K562 (cell line): ENCODE data around the gene BCO1. TPM values are rescaled to one million over a fixed set of nuclear protein-coding genes. Genes with fewer than 3 reads are reported as not detected.
"Not testable (repeated sequence)": the region's sequence is repeated elsewhere in the genome, so short reads cannot be mapped to it uniquely, and the experiment has no call there.

ENCODE experiments used
- ATAC-seq: fragments of 200-7000 bp; cut with Tn5 transposase; 3 replicates; pipeline ENCODE4 v1.9.1; 2020; ENCODE audit warnings: moderate library complexity
- BruUV-seq: library from RNA; stranded (reverse); fragments of 400-500 nt; replicated peaks from 2 replicates; lab custom pipeline; 2021; lab: Mats Ljungman, UMichigan
- CTCF ChIA-PET: fragments of 300-600 bp; formaldehyde crosslinking; extraction: SDS; loops from one replicate; lab custom pipeline; 2021; ENCODE audit warnings: low intra/inter-chr PET ratio; lab: Yijun Ruan, JAX
- POLR2A ChIA-PET: fragments of 300-600, 350-650 bp; sonication (Branson Sonifier 250); formaldehyde crosslinking; extraction: SDS; loops from one replicate; lab custom pipeline; 2021; ENCODE audit warnings: antibody characterized with exemption, inconsistent platforms; lab: Yijun Ruan, JAX
- DNase-seq, 4 experiments: peaks; one replicate each; pipeline versions ENCODE4 v3.0.0 to v3.0.0-alpha.2; 2011 to 2018; ENCODE audit warnings: low spot score in 3 of 4, mixed read lengths in 3 of 4; ENCODE audit errors: extremely low read depth in 1 of 4
- FAIRE-seq: peaks from 2 replicates; lab custom pipeline; 2011; peaks lifted over from hg19 to GRCh38; lab: Jason Lieb, UNC
- H2AFZ ChIP-seq: 2 replicates; pipeline ENCODE4 v1.6.0; 2011; ENCODE audit warnings: low read depth, low read length, control low read depth, inconsistent platforms
- H3K27ac ChIP-seq: fragments of 200-600 bp; 3 replicates; pipeline ENCODE4 v1.8.0; 2011; ENCODE audit warnings: low read depth, mild to moderate bottlenecking, control low read depth, inconsistent platforms, low read length, moderate library complexity, mixed read lengths; ENCODE audit errors: extremely low read depth
- H3K27me3 ChIP-seq, 2 experiments: fragments of 300-600 bp in 1 of 2; 2 replicates in 1 of 2; 3 replicates in 1 of 2; pipeline versions ENCODE4 v1.6.0 to v1.8.0; 2011; ENCODE audit warnings: inconsistent platforms in 2 of 2, low read length in 2 of 2, mild to moderate bottlenecking in 1 of 2, mixed read lengths in 1 of 2, moderate library complexity in 1 of 2; ENCODE audit not compliant: control insufficient read depth in 2 of 2, insufficient read depth in 2 of 2
- H3K36me3 ChIP-seq: fragments of 300-600 bp; 3 replicates; pipeline ENCODE4 v1.8.0; 2011; ENCODE audit warnings: mild to moderate bottlenecking, low read length, inconsistent platforms; ENCODE audit not compliant: control insufficient read depth, insufficient read depth
- H3K4me1 ChIP-seq, 2 experiments: fragments of 200-600 bp in 1 of 2; replicated peaks in 1 of 2; 2 replicates in 1 of 2; 3 replicates in 1 of 2; pipeline versions ENCODE4 v1.5.1 to v1.8.0; 2011; ENCODE audit warnings: inconsistent platforms in 2 of 2, low read length in 2 of 2, mild to moderate bottlenecking in 1 of 2, mixed read lengths in 1 of 2, moderate library complexity in 1 of 2; ENCODE audit not compliant: control insufficient read depth in 2 of 2, insufficient read depth in 2 of 2
- H3K4me2 ChIP-seq: 2 replicates; pipeline ENCODE4 v1.6.1; 2011; ENCODE audit warnings: low read length, control low read depth, inconsistent platforms, mixed read lengths; ENCODE audit not compliant: insufficient read depth
- H3K4me3 ChIP-seq: fragments of 200-600 bp; sonication (generic), shearing (Covaris generic); 2 replicates; pipeline ENCODE4 v1.5.1; 2016; ENCODE audit warnings: control low read depth, inconsistent platforms
- H3K79me2 ChIP-seq: fragments of 200-600 bp; 3 replicates; pipeline ENCODE4 v1.8.0; 2011; ENCODE audit warnings: low read length, inconsistent platforms; ENCODE audit not compliant: control insufficient read depth, insufficient read depth
- H3K9ac ChIP-seq, 2 experiments: 2 replicates each; pipeline versions ENCODE4 v1.6.0 to v1.6.1; 2011; ENCODE audit warnings: low read depth in 2 of 2, low read length in 2 of 2, control low read depth in 1 of 2, inconsistent platforms in 1 of 2, mild to moderate bottlenecking in 1 of 2, mixed read lengths in 1 of 2; ENCODE audit not compliant: insufficient read depth in 1 of 2
- H3K9me1 ChIP-seq: one replicate; pipeline ENCODE4 v1.6.0; 2011; ENCODE audit warnings: inconsistent platforms, mild to moderate bottlenecking, low read length, moderate library complexity; ENCODE audit not compliant: control insufficient read depth, insufficient read depth
- H3K9me3 ChIP-seq: replicated peaks from 2 replicates; pipeline ENCODE4 v1.5.1; 2011; ENCODE audit warnings: low read depth, low read length, inconsistent platforms; ENCODE audit not compliant: control insufficient read depth, insufficient read depth
- H4K20me1 ChIP-seq: replicated peaks from 2 replicates; pipeline ENCODE4 v1.6.1; 2011; ENCODE audit warnings: low read length, inconsistent platforms, mixed read lengths; ENCODE audit not compliant: control insufficient read depth, insufficient read depth
- ATF3 ChIP-seq, 2 experiments: fragments of 450-650 bp in 1 of 2; sonication (generic) in 1 of 2; formaldehyde crosslinking in 1 of 2; IDR thresholded peaks in 1 of 2; conservative IDR thresholded peaks in 1 of 2; 2 replicates each; pipeline versions ENCODE4 v1.6.1 to v1.8.1; 2016 to 2023; ENCODE audit warnings: mild to moderate bottlenecking in 2 of 2, moderate library complexity in 2 of 2, inconsistent platforms in 1 of 2, missing genetic modification reagents in 1 of 2
- ATF7 ChIP-seq: fragments of 450-650 bp; IDR thresholded peaks from 2 replicates; pipeline ENCODE4 v1.7.1; 2014; ENCODE audit warnings: mild to moderate bottlenecking, moderate library complexity
- CEBPB ChIP-seq: fragments of 450-650 bp; IDR thresholded peaks from 2 replicates; pipeline ENCODE4 v1.6.1; 2016; ENCODE audit warnings: missing genetic modification characterization, missing compliant biosample characterization
- CEBPG ChIP-seq, 3 experiments: fragments of 200-800 bp in 1 of 3; sonication (Bioruptor generic) in 1 of 3; sonication (generic) in 1 of 3; formaldehyde crosslinking in 1 of 3; IDR thresholded peaks in 2 of 3; conservative IDR thresholded peaks in 1 of 3; 2 replicates each; pipeline versions ENCODE4 v1.6.1 to v1.8.0; 2016 to 2022; ENCODE audit warnings: missing compliant biosample characterization in 2 of 3, missing genetic modification characterization in 2 of 3, mild to moderate bottlenecking in 1 of 3, missing genetic modification reagents in 1 of 3
- JUND ChIP-seq, 2 experiments: IDR thresholded peaks; 2 replicates in 1 of 2; 3 replicates in 1 of 2; pipeline ENCODE4 v1.6.1; 2011; ENCODE audit warnings: borderline replicate concordance in 2 of 2, low read depth in 2 of 2, low read length in 2 of 2, improper control_type of control experiment in 1 of 2, missing biosample characterization in 1 of 2, missing genetic modification characterization in 1 of 2, missing genetic modification reagents in 1 of 2
- ZNF384 ChIP-seq: IDR thresholded peaks from 2 replicates; pipeline ENCODE4 v1.6.1; 2012; ENCODE audit warnings: low read depth, low read length, improper control_type of control experiment
- WGBS: fragments of 100-300 bp; shearing (Covaris generic); methylation state at CpG from one replicate; pipeline ENCODE4 v1.1.6; 2016; ENCODE audit warnings: low coverage, mixed read lengths; ENCODE audit not compliant: insufficient coverage; ENCODE audit errors: missing lambda C conversion rate; 5-methylcytosine and 5-hydroxymethylcytosine counted together
- in situ Hi-C: fragments of 300-500 bp; cut with MboI; formaldehyde crosslinking; loops from 4 replicates; pipeline ENCODE4 v1.15.0; 2018; ENCODE audit warnings: inconsistent platforms, mixed read lengths
- intact Hi-C: fragments of 100-400 bp; cut with micrococcal nuclease; formaldehyde crosslinking; loops from 2 replicates; pipeline ENCODE4 v1.14.2; 2022
- polyA plus RNA-seq, 8 experiments: library from polyadenylated mRNA; depleted of rRNA in 4 of 8; stranded (reverse) in 5 of 8; unstranded in 3 of 8; fragments of >200 nt; fragmentation: Nextera tagmentation in 2 of 8; fragmentation: Illumina TruSeq in 1 of 8; extraction: Ambion mirVana in 2 of 8; extraction: Trizol in 1 of 8; gene quantifications; 2 replicates each; pipeline versions ENCODE4 v1.2.1 to v1.2.3, GENCODE V29; 2011 to 2014; ENCODE audit warnings: inconsistent platforms in 1 of 8, missing spikeins in 1 of 8
- total RNA-seq, 7 experiments: library from RNA; depleted of rRNA in 6 of 7; stranded (reverse); fragments of >200 nt in 6 of 7; fragmentation: Illumina TruSeq in 2 of 7; extraction: Trizol in 2 of 7; gene quantifications; 2 replicates each; pipeline versions ENCODE4 v1.2.1 to v1.2.3, GENCODE V29; 2011 to 2021; ENCODE audit warnings: low replicate concordance in 1 of 7

BCO1 gene
- total and polyA plus RNA-seq, 9 of the 15 experiments (the other 6 are each of a cell fraction or from before 2014, with no cell fraction given) = not detected

GRCh38 chr16:81225697-81226096 is 12.8 kb upstream of the BCO1 start:
- H3K36me3 ChIP-seq; H3K4me2 ChIP-seq; H3K4me3 ChIP-seq; BruUV-seq; H2AFZ ChIP-seq; H3K4me1 ChIP-seq; H3K9ac ChIP-seq; H3K27ac ChIP-seq; FAIRE-seq; H3K9me3 ChIP-seq; DNase-seq; H3K79me2 ChIP-seq; H3K9me1 ChIP-seq; intact Hi-C loops; CTCF ChIA-PET; H4K20me1 ChIP-seq; in situ Hi-C loops; TF ChIP-seq JUND (tag; IDR thresholded peaks at IDR 0.05; ENCODE audit: borderline replicate concordance, low read depth, low read length); ATF3 (CRISPR knock-in tag; conservative IDR thresholded peaks at IDR 0.05): not testable (repeated sequence)
- WGBS = 4% methylated on average over 5 of the region's 5 CpGs
- POLR2A ChIA-PET = interaction anchor here (1.1 to 1.2 kb wide), 2 partner anchors 11 to 23 kb away, joined by 3 read pairs; no protein-coding TSS in a partner anchor
- TF ChIP-seq JUND (IDR thresholded peaks at IDR 0.05; ENCODE audit: borderline replicate concordance, low read depth, low read length) (peak; percentile 23; the same call in 1 of the 2 replicates), CEBPG (CRISPR knock-in tag; IDR thresholded peaks at IDR 0.05) (peak; percentile 55; the same call in 1 of the 2 replicates), CEBPG (tag; conservative IDR thresholded peaks at IDR 0.05 in 1 of 2, IDR thresholded peaks at IDR 0.05 in 1 of 2) (peak; percentile 61 to 82), ATF7 (peak; percentile 75), ATF3 (IDR thresholded peaks at IDR 0.05) (peak; percentile 80), CEBPB (tag) (peak; percentile 74), ZNF384 (peak; percentile 73; the same call in 1 of the 2 replicates)
- peaks cover 27 to 38% of the 10 kb centered on the region in 2 experiments for H3K27me3 ChIP-seq
- ATAC-seq = peak; percentile 49; the same call in 2 of the 3 replicates
